ENCODE results near the gene DDOST. TPM values are rescaled to one million over a fixed set of nuclear protein-coding genes. Genes with fewer than 3 reads are reported as not detected.

The DDOST gene
- total RNA-seq, 4 donors from 2014 or later: 86.4 to 126 (median 103) TPM

GRCh38 chr1:20630729-20631128 is 30.4 kb downstream of the DDOST start:
- Histone ChIP-seq H3K27ac (replicated peaks in 1 of 4) (no peak overlapping the region), H3K9me3 (no peaks in the 10 kb centered on the region), H3K36me3 (no peaks in the 10 kb centered on the region), H3K27me3 (peaks cover 0 to 4% (median 0%) of the 10 kb centered on the region in 4 donors), H3K4me3 (no peak overlapping the region), H3K4me1 (peaks cover 21 to 23% (median 23%) of the 10 kb centered on the region in 4 donors)
- intact Hi-C loops (cut with DNase I): no loop called here
- WGBS: 38% methylated on average over 4 of the region's 4 CpGs
- no peak for DNase-seq (ENCODE audit: extremely low spot score)
- TF ChIP-seq POLR2AphosphoS5 (IDR thresholded peaks at IDR 0.05): no peak
- TF ChIP-seq EP300 (IDR thresholded peaks at IDR 0.05): no peak
- no peak for TF ChIP-seq CTCF (IDR thresholded peaks at IDR 0.05)
- TF ChIP-seq POLR2A (IDR thresholded peaks at IDR 0.05; ENCODE audit: low read depth): no peak

- H3K4me3 ChIP-seq: no peak overlapping the region
- no peaks in the 10 kb centered on the region for H3K9me3 ChIP-seq
- DNase-seq (ENCODE audit: extremely low spot score): no peak
- no peak overlapping the region for H3K27ac ChIP-seq (replicated peaks in 1 of 4)
- TF ChIP-seq CTCF (IDR thresholded peaks at IDR 0.05) (no peak), POLR2AphosphoS5 (IDR thresholded peaks at IDR 0.05) (no peak), EP300 (IDR thresholded peaks at IDR 0.05) (no peak), POLR2A (IDR thresholded peaks at IDR 0.05; ENCODE audit: low read depth) (no peak)
- peaks cover 0 to 12% (median 0%) of the 10 kb centered on the region in 4 donors for H3K27me3 ChIP-seq
- no peaks in the 10 kb centered on the region for H3K4me1 ChIP-seq
- intact Hi-C loops (cut with DNase I): no loop called here
- WGBS: 70% methylated on average over 1 of the region's 1 CpG
- H3K36me3 ChIP-seq: no peaks in the 10 kb centered on the region
Measured at GRCh38 chr1:20626524-20626923, 34.6 kb downstream of the DDOST start.

- Histone ChIP-seq H3K27ac (replicated peaks in 1 of 4) (no peak overlapping the region), H3K9me3 (no peaks in the 10 kb centered on the region), H3K4me3 (no peak overlapping the region), H3K4me1 (no peaks in the 10 kb centered on the region), H3K36me3 (no peaks in the 10 kb centered on the region), H3K27me3 (peaks cover 0 to 12% (median 0%) of the 10 kb centered on the region in 4 donors)
- DNase-seq (ENCODE audit: extremely low spot score): no peak
- 72% methylated on average over 1 of the region's 1 CpG for WGBS
- intact Hi-C loops (cut with DNase I): no loop called here
- no peak for TF ChIP-seq POLR2A (IDR thresholded peaks at IDR 0.05; ENCODE audit: low read depth)
- no peak for TF ChIP-seq POLR2AphosphoS5 (IDR thresholded peaks at IDR 0.05)
- TF ChIP-seq CTCF (IDR thresholded peaks at IDR 0.05): no peak
- no peak for TF ChIP-seq EP300 (IDR thresholded peaks at IDR 0.05)
Measured at GRCh38 chr1:20626098-20626427, 35.1 kb downstream of the DDOST start.

GRCh38 chr1:20625176-20626097 is 35.7 kb downstream of the DDOST start:
- Histone ChIP-seq H3K4me3 (no peak overlapping the region), H3K4me1 (no peaks in the 10 kb centered on the region), H3K9me3 (no peaks in the 10 kb centered on the region), H3K36me3 (no peaks in the 10 kb centered on the region), H3K27ac (replicated peaks in 1 of 4) (no peak overlapping the region), H3K27me3 (peaks cover 0 to 12% (median 0%) of the 10 kb centered on the region in 4 donors)
- intact Hi-C loops (cut with DNase I): no loop called here
- WGBS: 86% methylated on average over 3 of the region's 3 CpGs
- TF ChIP-seq EP300 (IDR thresholded peaks at IDR 0.05) (no peak), CTCF (IDR thresholded peaks at IDR 0.05) (no peak), POLR2AphosphoS5 (IDR thresholded peaks at IDR 0.05) (no peak), POLR2A (IDR thresholded peaks at IDR 0.05; ENCODE audit: low read depth) (no peak)
- no peak for DNase-seq (ENCODE audit: extremely low spot score)
